ENCODE results near the gene TCF4. TPM values are rescaled to one million over a fixed set of nuclear protein-coding genes. Genes with fewer than 3 reads are reported as not detected.

Gene TCF4
- total RNA-seq, 1 experiment from 2014 or later, result 143 TPM

DNA sequence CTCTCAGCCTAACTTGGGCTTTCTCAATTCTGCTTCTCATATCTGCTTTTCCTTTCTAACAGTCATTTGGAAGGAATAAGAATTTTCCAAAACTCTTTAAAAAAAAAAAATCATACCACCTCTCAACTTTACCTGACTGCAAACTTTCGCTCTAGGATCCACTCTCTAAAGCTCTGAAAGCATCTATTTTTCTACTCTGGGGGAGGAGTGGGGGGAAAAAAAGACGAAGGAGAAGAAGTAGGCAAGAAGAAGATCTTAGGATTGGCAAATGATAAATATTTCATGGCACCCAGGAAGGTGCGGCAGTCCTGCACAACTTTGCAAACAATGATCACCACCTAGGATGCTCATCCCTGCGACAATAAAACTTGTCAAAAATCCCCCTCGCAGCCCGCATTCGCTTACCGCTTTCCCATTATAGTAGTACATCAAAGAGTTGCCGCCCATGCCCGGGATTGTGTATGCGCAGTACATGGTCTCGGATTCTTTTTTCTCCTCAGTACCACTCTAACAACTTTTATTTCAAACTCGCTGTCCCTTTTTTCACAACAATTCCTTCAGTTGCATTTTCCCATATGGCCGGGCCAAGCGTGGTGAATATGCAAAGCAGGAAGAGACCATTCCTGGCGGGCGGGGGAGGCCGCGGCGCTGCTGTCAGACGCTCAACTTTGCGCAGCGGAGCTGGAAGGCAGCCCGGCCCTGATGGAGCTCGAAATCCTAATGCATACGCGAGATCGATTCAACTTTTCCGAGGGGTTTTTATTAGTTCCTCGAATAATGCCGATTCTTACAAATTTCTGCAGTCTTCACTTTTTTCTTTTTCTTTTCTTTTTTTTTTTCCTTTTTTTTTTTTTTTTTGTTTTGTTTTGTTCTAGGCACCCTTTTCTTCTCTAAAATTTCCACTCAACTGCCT lies 266.5 kb downstream of the TCF4 start:
- DNase-seq (ENCODE audit: low spot score), result peak; percentile 96
- TSS peak; percentile 56 for BruUV-seq (replicated peaks)
- Histone ChIP-seq H3K4me1 (ENCODE audit: insufficient read depth, low read length, poor library complexity, severe bottlenecking) (peaks cover 42% of the 10 kb centered on the region), H3K9me3 (ENCODE audit: low read depth, low read length, poor library complexity, severe bottlenecking) (no peaks in the 10 kb centered on the region), H3K4me3 (ENCODE audit: low read depth, low read length, poor library complexity, severe bottlenecking) (peak overlapping the region; percentile 60), H3K27me3 (replicated peaks; ENCODE audit: insufficient read depth, low read depth, low read length, poor library complexity) (no peaks in the 10 kb centered on the region), H3K36me3 (ENCODE audit: insufficient read depth, low read length, poor library complexity, severe bottlenecking) (no peaks in the 10 kb centered on the region), H3K27ac (ENCODE audit: low read depth, low read length, poor library complexity, severe bottlenecking) (peak overlapping the region; percentile 89)
- TF ChIP-seq EZH2 (IDR thresholded peaks at IDR 0.05; ENCODE audit: borderline replicate concordance, low read depth, low read length, poor library complexity, severe bottlenecking), result no peak
- TF ChIP-seq, protein P1, sequence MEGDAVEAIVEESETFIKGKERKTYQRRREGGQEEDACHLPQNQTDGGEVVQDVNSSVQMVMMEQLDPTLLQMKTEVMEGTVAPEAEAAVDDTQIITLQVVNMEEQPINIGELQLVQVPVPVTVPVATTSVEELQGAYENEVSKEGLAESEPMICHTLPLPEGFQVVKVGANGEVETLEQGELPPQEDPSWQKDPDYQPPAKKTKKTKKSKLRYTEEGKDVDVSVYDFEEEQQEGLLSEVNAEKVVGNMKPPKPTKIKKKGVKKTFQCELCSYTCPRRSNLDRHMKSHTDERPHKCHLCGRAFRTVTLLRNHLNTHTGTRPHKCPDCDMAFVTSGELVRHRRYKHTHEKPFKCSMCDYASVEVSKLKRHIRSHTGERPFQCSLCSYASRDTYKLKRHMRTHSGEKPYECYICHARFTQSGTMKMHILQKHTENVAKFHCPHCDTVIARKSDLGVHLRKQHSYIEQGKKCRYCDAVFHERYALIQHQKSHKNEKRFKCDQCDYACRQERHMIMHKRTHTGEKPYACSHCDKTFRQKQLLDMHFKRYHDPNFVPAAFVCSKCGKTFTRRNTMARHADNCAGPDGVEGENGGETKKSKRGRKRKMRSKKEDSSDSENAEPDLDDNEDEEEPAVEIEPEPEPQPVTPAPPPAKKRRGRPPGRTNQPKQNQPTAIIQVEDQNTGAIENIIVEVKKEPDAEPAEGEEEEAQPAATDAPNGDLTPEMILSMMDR (conservative IDR thresholded peaks at IDR 0.05; ENCODE audit: low read depth, low read length), result no peak
- ChIA-PET CTCF (interaction anchor here (0.7 kb wide), 1 partner anchor 330 kb away, joined by 8 read pairs; no protein-coding TSS in a partner anchor), POLR2A (ENCODE audit: low non-redundant PET) (interaction anchor here (0.6 to 0.7 kb wide), 2 partner anchors 28 to 35 kb away, joined by 6 to 22 read pairs; no protein-coding TSS in a partner anchor)
- intact Hi-C loops (cut with micrococcal nuclease; ENCODE audit: unreplicated experiment), result loop anchor here (5.0 kb wide), 2 partner anchors 81 to 84 kb away; no protein-coding TSS in a partner anchor

DNA sequence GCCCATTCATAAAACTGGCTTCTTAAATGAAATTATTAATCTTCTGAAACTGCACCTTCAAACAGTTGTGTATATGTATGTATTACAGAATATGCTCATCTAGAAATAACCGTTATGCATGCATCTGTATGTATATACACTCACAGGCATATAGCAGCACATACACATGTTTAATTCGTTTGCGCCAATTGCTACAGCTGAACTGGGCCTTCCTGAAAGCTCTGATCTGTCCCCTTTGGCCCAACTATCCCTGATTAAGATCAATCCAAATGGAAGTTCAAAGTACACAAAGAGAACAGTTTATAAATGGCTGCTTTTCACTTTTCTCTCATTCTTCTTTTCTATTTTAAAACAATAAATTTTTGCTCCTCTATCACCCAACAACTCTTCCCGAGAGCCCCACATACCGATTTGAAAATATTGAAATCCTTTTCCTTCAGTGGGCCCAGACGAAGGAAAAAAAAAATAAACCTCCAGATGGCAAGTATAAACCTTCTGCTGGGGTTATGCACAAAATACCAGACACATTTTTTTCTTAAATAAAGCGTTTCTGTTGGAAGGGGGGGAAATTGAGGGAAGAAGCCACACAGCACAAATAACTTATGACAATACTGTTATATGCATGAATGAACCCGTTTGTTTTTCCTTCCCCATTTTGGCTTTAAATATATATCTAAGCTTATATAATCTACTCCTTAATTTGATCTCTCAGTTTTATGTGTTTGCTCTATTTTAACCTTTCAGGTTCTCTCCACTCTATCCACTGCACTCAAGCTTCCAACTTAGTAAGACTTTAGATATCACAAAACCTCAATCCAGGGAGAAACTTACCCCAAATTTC lies 267.3 kb downstream of the TCF4 start:
- intact Hi-C loops (cut with micrococcal nuclease; ENCODE audit: unreplicated experiment), result loop anchor here (5.0 kb wide), 2 partner anchors 82 to 83 kb away; no protein-coding TSS in a partner anchor
- ChIA-PET CTCF (no interaction called here), POLR2A (ENCODE audit: low non-redundant PET) (no interaction called here)
- Histone ChIP-seq H3K9me3 (ENCODE audit: low read depth, low read length, poor library complexity, severe bottlenecking) (no peaks in the 10 kb centered on the region), H3K27me3 (replicated peaks; ENCODE audit: insufficient read depth, low read depth, low read length, poor library complexity) (no peaks in the 10 kb centered on the region), H3K27ac (ENCODE audit: low read depth, low read length, poor library complexity, severe bottlenecking) (peak overlapping the region; percentile 89), H3K4me1 (ENCODE audit: insufficient read depth, low read length, poor library complexity, severe bottlenecking) (peaks cover 44% of the 10 kb centered on the region), H3K4me3 (ENCODE audit: low read depth, low read length, poor library complexity, severe bottlenecking) (peak overlapping the region; percentile 60), H3K36me3 (ENCODE audit: insufficient read depth, low read length, poor library complexity, severe bottlenecking) (no peaks in the 10 kb centered on the region)
- peak; percentile 57 for DNase-seq (ENCODE audit: low spot score)
- no TSS peak for BruUV-seq (replicated peaks)
- TF ChIP-seq, protein P1 (conservative IDR thresholded peaks at IDR 0.05; ENCODE audit: low read depth, low read length), result no peak
- no peak for TF ChIP-seq EZH2 (IDR thresholded peaks at IDR 0.05; ENCODE audit: borderline replicate concordance, low read depth, low read length, poor library complexity, severe bottlenecking)

DNA sequence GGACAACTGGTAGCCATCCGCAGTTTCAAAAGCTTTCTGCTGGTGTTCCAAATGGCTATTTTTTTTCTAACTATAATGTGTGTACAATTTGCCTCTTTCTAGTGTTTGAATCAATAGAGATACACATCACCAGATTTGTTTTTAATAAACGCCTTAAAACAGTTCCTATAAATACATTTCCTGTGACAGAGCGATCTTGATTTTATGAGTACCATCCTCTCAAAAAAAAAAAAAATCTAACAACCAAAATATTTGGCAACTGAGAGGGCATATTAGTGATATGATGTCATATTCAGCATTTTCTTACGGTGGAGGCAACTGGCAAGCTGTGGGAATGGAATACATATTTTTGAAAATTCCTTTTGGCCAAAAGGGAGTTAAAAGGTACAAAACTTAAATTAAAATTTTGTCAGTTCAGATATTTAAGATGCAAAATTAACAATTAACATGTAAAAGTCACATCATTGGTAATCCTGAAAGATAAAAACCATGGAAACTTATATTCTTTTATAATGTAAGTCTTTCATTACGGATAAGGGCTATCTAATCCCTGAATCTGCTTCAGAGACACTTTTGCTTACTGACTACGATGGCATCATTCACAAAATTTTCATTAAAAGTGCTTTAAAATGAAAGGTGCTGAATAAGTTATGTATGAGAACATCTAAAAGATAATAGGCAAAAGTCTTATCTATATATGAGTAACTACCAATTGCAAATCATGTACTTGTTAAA lies 268.4 kb downstream of the TCF4 start:
- Histone ChIP-seq H3K4me3 (ENCODE audit: low read depth, low read length, poor library complexity, severe bottlenecking) (peak overlapping the region; percentile 60), H3K9me3 (ENCODE audit: low read depth, low read length, poor library complexity, severe bottlenecking) (no peaks in the 10 kb centered on the region), H3K36me3 (ENCODE audit: insufficient read depth, low read length, poor library complexity, severe bottlenecking) (no peaks in the 10 kb centered on the region), H3K27me3 (replicated peaks; ENCODE audit: insufficient read depth, low read depth, low read length, poor library complexity) (no peaks in the 10 kb centered on the region), H3K27ac (ENCODE audit: low read depth, low read length, poor library complexity, severe bottlenecking) (peak overlapping the region; percentile 89), H3K4me1 (ENCODE audit: insufficient read depth, low read length, poor library complexity, severe bottlenecking) (peaks cover 54% of the 10 kb centered on the region)
- intact Hi-C loops (cut with micrococcal nuclease; ENCODE audit: unreplicated experiment), result loop anchor here (5.0 kb wide), 2 partner anchors 82 to 83 kb away; no protein-coding TSS in a partner anchor
- ChIA-PET CTCF (no interaction called here), POLR2A (ENCODE audit: low non-redundant PET) (no interaction called here)
- no peak for TF ChIP-seq EZH2 (IDR thresholded peaks at IDR 0.05; ENCODE audit: borderline replicate concordance, low read depth, low read length, poor library complexity, severe bottlenecking)
- TF ChIP-seq, protein P1 (conservative IDR thresholded peaks at IDR 0.05; ENCODE audit: low read depth, low read length), result no peak
- peak; percentile 35 for DNase-seq (ENCODE audit: low spot score)
- BruUV-seq (replicated peaks), result no TSS peak

All from A673 (cell line).